Measurements from ENCODE around the gene ITGB3BP.

- TF ChIP-seq CTCF (IDR thresholded peaks at IDR 0.05) (no peak), POLR2A (IDR thresholded peaks at IDR 0.05) (no peak)
Measured at GRCh38 chr1:63480057-63480456, 43.0 kb downstream of the ITGB3BP start.
